ENCODE measurements around the gene EFNA4. TPM values are rescaled to one million over a fixed set of nuclear protein-coding genes. Genes with fewer than 3 reads are reported as not detected.

EFNA4 gene
- total and polyA plus RNA-seq, 2 donors (not counting 1 experiment from before 2014, with no cell fraction given), result 3.8 to 4.3 TPM

DNA sequence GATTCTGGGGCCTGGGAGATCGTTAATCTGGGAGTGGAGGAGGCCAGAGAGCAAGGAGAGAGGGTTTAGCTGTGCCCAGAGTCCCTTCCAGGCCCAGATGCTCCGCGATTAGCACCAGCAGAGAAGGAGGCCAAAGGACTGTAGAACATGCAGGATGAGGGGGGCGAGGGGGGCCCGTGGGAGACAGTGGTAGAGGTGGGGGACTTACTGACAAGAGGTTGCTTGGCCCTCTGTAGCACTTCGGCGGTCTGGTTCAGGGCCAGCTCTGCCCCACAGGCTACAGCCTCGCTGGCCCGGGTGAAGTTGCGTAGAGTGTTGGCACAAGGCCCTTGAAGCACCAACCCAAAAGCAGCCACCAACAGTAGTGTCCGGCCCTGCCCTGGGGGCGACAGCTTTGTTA, 30.7 kb upstream of the EFNA4 start:
- no peak for DNase-seq (ENCODE audit: low read depth in 2 of 2)
- Histone ChIP-seq H3K79me2 (ENCODE audit: control insufficient read depth, insufficient read depth, low read length) (no peaks in the 10 kb centered on the region), H3K36me3 (ENCODE audit: control insufficient read depth, insufficient read depth, low read length) (no peaks in the 10 kb centered on the region), H3K9me3 (ENCODE audit: control insufficient read depth, insufficient read depth, low read depth, low read length) (no peaks in the 10 kb centered on the region), H3K4me3 (replicated peaks in 1 of 4; ENCODE audit: control extremely low read depth in 1 of 4, insufficient read depth in 1 of 4, low read depth in 3 of 4, low read length in 4 of 4) (no peak overlapping the region), H2AFZ (ENCODE audit: low read length) (no peak overlapping the region), H4K20me1 (ENCODE audit: control insufficient read depth, extremely low read depth, insufficient read depth, low read length) (no peaks in the 10 kb centered on the region), H3K27ac (ENCODE audit: insufficient read depth, low read length) (no peak overlapping the region), H3K27me3 (ENCODE audit: control insufficient read depth, insufficient read depth, low read length) (peaks cover 5% of the 10 kb centered on the region), H3K9ac (ENCODE audit: insufficient read depth, low read length) (no peak overlapping the region), H3K4me1 (ENCODE audit: control insufficient read depth, extremely low read depth, insufficient read depth, low read length) (no peaks in the 10 kb centered on the region), H3K4me2 (ENCODE audit: extremely low read depth, insufficient read depth, low read length) (no peak overlapping the region)
- TF ChIP-seq, protein P1, sequence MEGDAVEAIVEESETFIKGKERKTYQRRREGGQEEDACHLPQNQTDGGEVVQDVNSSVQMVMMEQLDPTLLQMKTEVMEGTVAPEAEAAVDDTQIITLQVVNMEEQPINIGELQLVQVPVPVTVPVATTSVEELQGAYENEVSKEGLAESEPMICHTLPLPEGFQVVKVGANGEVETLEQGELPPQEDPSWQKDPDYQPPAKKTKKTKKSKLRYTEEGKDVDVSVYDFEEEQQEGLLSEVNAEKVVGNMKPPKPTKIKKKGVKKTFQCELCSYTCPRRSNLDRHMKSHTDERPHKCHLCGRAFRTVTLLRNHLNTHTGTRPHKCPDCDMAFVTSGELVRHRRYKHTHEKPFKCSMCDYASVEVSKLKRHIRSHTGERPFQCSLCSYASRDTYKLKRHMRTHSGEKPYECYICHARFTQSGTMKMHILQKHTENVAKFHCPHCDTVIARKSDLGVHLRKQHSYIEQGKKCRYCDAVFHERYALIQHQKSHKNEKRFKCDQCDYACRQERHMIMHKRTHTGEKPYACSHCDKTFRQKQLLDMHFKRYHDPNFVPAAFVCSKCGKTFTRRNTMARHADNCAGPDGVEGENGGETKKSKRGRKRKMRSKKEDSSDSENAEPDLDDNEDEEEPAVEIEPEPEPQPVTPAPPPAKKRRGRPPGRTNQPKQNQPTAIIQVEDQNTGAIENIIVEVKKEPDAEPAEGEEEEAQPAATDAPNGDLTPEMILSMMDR (conservative IDR thresholded peaks at IDR 0.05 in 1 of 2, IDR thresholded peaks at IDR 0.05 in 1 of 2; ENCODE audit: low read depth in 1 of 2, low read length in 2 of 2), result no peak
- no peak for TF ChIP-seq EZH2 (IDR thresholded peaks at IDR 0.05; ENCODE audit: low read length, missing control alignments)

DNA sequence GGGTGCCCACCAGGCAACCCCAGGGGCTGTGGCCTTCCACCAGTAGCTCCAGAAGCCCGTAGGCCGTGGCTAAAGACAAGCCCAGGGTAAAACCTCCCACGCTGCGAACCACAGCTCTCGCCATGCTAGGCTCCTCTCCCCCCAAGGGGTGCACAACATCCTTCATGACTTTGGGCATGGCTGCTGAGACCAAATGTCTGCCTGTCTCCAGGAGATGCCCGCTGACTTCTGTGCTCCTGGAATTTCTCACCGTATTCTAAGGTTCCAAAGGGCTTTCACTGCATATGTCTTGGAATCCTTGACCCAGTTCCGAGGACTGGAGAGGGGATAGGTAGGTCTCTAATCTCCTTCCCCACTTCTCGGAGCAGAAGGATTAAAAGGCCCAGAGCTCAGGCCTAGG, 30.0 kb upstream of the EFNA4 start, which contains the start of the genes DCST1 and DCST2:
DCST1 (plus strand) TSS at position 301 of the 400 bp plus-strand sequence. CDS start 213 bp downstream, outside the sequence.
DCST2 (minus strand) TSS at position 258 of the 400 bp plus-strand sequence; CDS start at position 178, 80 bp downstream.
- Histone ChIP-seq H3K79me2 (ENCODE audit: control insufficient read depth, insufficient read depth, low read length) (no peaks in the 10 kb centered on the region), H2AFZ (ENCODE audit: low read length) (no peak within 1 kb of the TSS), H4K20me1 (ENCODE audit: control insufficient read depth, extremely low read depth, insufficient read depth, low read length) (no peaks in the 10 kb centered on the region), H3K4me2 (ENCODE audit: extremely low read depth, insufficient read depth, low read length) (no peak within 1 kb of the TSS), H3K9me3 (ENCODE audit: control insufficient read depth, insufficient read depth, low read depth, low read length) (no peaks in the 10 kb centered on the region), H3K4me3 (replicated peaks in 1 of 4; ENCODE audit: control extremely low read depth in 1 of 4, insufficient read depth in 1 of 4, low read depth in 3 of 4, low read length in 4 of 4) (no peak within 1 kb of the TSS), H3K27me3 (ENCODE audit: control insufficient read depth, insufficient read depth, low read length) (peaks cover 8% of the 10 kb centered on the region), H3K9ac (ENCODE audit: insufficient read depth, low read length) (no peak within 1 kb of the TSS), H3K27ac (ENCODE audit: insufficient read depth, low read length) (no peak within 1 kb of the TSS), H3K4me1 (ENCODE audit: control insufficient read depth, extremely low read depth, insufficient read depth, low read length) (no peaks in the 10 kb centered on the region), H3K36me3 (ENCODE audit: control insufficient read depth, insufficient read depth, low read length) (no peaks in the 10 kb centered on the region)
- no peak for DNase-seq (ENCODE audit: low read depth in 2 of 2)
- TF ChIP-seq, protein P1 (conservative IDR thresholded peaks at IDR 0.05 in 1 of 2, IDR thresholded peaks at IDR 0.05 in 1 of 2; ENCODE audit: low read depth in 1 of 2, low read length in 2 of 2), result no peak
- TF ChIP-seq EZH2 (IDR thresholded peaks at IDR 0.05; ENCODE audit: low read length, missing control alignments), result no peak

DNA sequence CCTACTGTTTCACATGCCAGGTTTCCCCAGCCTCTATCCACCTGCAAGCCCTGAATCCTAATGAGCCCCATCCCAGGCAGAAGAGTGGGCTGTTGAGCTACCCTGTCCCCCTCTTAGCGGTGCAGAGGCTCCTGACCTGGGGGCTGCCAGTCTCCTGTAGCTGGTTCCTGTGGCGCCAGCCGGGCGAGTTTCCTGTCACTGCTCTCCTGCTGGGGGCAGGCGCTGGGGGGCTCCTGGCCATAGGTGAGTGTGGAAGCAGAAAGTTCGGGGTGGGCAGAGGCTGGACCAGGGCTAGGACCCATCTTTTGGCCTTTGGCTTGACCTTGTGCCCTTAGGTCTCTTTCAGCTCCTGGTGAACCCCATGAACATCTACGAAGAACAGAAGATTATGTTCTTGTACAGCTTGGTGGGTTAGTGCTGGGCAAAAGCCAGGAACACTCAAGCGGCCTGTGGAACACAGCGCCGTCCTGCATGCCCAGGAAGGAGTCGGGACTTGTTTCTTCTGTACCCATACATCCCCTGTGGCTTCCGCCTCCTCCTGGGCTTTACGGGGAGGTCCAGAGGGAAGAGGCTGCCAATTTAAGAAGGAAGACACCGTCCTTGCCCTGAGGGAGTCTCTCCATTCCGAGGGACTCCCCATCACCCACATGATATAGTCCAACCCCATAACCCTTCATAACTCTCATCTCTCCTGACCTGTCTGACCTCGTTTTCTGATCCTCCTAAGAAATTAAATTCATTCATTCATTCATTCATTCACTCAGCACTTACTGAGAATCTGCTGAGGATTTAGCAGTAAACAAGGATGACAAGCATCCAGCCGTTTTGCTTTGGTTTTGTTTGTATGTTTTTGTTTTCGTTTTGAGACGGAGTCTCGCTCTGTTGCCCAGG, 29.0 kb upstream of the EFNA4 start:
- Histone ChIP-seq H3K79me2 (ENCODE audit: control insufficient read depth, insufficient read depth, low read length) (no peaks in the 10 kb centered on the region), H3K4me1 (ENCODE audit: control insufficient read depth, extremely low read depth, insufficient read depth, low read length) (no peaks in the 10 kb centered on the region)

More for the DNA sequence above, 29.0 kb upstream of the EFNA4 start:
- TF ChIP-seq, protein P1 (conservative IDR thresholded peaks at IDR 0.05 in 1 of 2, IDR thresholded peaks at IDR 0.05 in 1 of 2; ENCODE audit: low read depth in 1 of 2, low read length in 2 of 2), result no peak
- TF ChIP-seq EZH2 (IDR thresholded peaks at IDR 0.05; ENCODE audit: low read length, missing control alignments), result no peak
- Histone ChIP-seq H3K4me3 (replicated peaks in 1 of 4; ENCODE audit: control extremely low read depth in 1 of 4, insufficient read depth in 1 of 4, low read depth in 3 of 4, low read length in 4 of 4) (no peak overlapping the region), H3K36me3 (ENCODE audit: control insufficient read depth, insufficient read depth, low read length) (no peaks in the 10 kb centered on the region), H3K9ac (ENCODE audit: insufficient read depth, low read length) (no peak overlapping the region), H3K4me2 (ENCODE audit: extremely low read depth, insufficient read depth, low read length) (no peak overlapping the region), H3K9me3 (ENCODE audit: control insufficient read depth, insufficient read depth, low read depth, low read length) (no peaks in the 10 kb centered on the region), H2AFZ (ENCODE audit: low read length) (no peak overlapping the region), H3K27ac (ENCODE audit: insufficient read depth, low read length) (no peak overlapping the region), H3K27me3 (ENCODE audit: control insufficient read depth, insufficient read depth, low read length) (peaks cover 8% of the 10 kb centered on the region), H4K20me1 (ENCODE audit: control insufficient read depth, extremely low read depth, insufficient read depth, low read length) (no peaks in the 10 kb centered on the region)
- DNase-seq (ENCODE audit: low read depth in 2 of 2), result no peak

Data from fibroblast of lung (primary cell).